ENCODE measurements around the gene TRPM5.

Gene TRPM5

DNA sequence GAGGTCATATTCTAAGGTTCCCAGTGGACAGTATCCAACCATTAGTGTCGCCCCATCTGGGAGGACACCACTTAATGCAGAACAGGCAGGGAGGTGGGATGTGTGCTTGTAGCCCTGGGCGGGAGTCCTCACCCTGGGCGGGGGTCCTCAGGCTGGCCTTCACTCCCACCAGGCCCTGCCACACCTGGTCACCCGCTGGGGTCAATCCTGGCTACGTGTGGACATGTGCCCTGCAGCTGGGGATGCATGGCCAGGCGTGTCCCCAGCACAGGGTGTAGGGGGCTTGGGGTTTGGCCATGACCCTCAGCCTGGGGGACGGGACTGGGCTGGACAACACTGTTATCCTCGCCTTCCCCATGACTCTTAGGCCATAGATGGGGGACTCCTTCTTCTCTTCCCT is 18.8 kb downstream of the TRPM5 start:
- DNase-seq (ENCODE audit: low read depth in 1 of 2, low spot score in 1 of 2), result no peak
- Histone ChIP-seq H3K27ac (replicated peaks) (no peak overlapping the region), H3K4me3 (replicated peaks; ENCODE audit: insufficient read depth, low read length) (no peak overlapping the region), H3K27me3 (ENCODE audit: insufficient read depth, poor library complexity, severe bottlenecking) (no peaks in the 10 kb centered on the region)
- no peak for TF ChIP-seq POLR2AphosphoS5 (IDR thresholded peaks at IDR 0.05; ENCODE audit: low read depth)
- TF ChIP-seq, protein P1, sequence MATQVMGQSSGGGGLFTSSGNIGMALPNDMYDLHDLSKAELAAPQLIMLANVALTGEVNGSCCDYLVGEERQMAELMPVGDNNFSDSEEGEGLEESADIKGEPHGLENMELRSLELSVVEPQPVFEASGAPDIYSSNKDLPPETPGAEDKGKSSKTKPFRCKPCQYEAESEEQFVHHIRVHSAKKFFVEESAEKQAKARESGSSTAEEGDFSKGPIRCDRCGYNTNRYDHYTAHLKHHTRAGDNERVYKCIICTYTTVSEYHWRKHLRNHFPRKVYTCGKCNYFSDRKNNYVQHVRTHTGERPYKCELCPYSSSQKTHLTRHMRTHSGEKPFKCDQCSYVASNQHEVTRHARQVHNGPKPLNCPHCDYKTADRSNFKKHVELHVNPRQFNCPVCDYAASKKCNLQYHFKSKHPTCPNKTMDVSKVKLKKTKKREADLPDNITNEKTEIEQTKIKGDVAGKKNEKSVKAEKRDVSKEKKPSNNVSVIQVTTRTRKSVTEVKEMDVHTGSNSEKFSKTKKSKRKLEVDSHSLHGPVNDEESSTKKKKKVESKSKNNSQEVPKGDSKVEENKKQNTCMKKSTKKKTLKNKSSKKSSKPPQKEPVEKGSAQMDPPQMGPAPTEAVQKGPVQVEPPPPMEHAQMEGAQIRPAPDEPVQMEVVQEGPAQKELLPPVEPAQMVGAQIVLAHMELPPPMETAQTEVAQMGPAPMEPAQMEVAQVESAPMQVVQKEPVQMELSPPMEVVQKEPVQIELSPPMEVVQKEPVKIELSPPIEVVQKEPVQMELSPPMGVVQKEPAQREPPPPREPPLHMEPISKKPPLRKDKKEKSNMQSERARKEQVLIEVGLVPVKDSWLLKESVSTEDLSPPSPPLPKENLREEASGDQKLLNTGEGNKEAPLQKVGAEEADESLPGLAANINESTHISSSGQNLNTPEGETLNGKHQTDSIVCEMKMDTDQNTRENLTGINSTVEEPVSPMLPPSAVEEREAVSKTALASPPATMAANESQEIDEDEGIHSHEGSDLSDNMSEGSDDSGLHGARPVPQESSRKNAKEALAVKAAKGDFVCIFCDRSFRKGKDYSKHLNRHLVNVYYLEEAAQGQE (IDR thresholded peaks at IDR 0.05; ENCODE audit: insufficient replicate concordance, low read depth), result no peak
- TF ChIP-seq GABPA (IDR thresholded peaks at IDR 0.05; ENCODE audit: low read depth), result no peak
- no peak for TF ChIP-seq SPI1 (IDR thresholded peaks at IDR 0.05; ENCODE audit: borderline replicate concordance, low read depth)
- TF ChIP-seq CTCF (IDR thresholded peaks at IDR 0.05; ENCODE audit: insufficient read depth, low read length), result no peak

- H3K4me3 ChIP-seq (replicated peaks; ENCODE audit: insufficient read depth, low read length), result no peak overlapping the region
- no peaks in the 10 kb centered on the region for H3K27me3 ChIP-seq (ENCODE audit: insufficient read depth, poor library complexity, severe bottlenecking)
- no peak for TF ChIP-seq CTCF (IDR thresholded peaks at IDR 0.05; ENCODE audit: insufficient read depth, low read length)
- no peak for TF ChIP-seq SPI1 (IDR thresholded peaks at IDR 0.05; ENCODE audit: borderline replicate concordance, low read depth)
- TF ChIP-seq POLR2AphosphoS5 (IDR thresholded peaks at IDR 0.05; ENCODE audit: low read depth), result no peak
- TF ChIP-seq, protein P1 (IDR thresholded peaks at IDR 0.05; ENCODE audit: insufficient replicate concordance, low read depth), result no peak
- TF ChIP-seq GABPA (IDR thresholded peaks at IDR 0.05; ENCODE audit: low read depth), result no peak
- no peak overlapping the region for H3K27ac ChIP-seq (replicated peaks)
- peak; percentile 52 to 59 for DNase-seq (ENCODE audit: low read depth in 1 of 2, low spot score in 1 of 2)
Measured at GRCh38 chr11:2424811-2425495, 19.4 kb downstream of the TRPM5 start.

- Histone ChIP-seq H3K27me3 (ENCODE audit: insufficient read depth, poor library complexity, severe bottlenecking) (no peaks in the 10 kb centered on the region), H3K27ac (replicated peaks) (no peak overlapping the region)
- no peak for DNase-seq (ENCODE audit: low read depth in 1 of 2, low spot score in 1 of 2)
Measured at GRCh38 chr11:2423157-2424025, 20.9 kb downstream of the TRPM5 start.

More at GRCh38 chr11:2423157-2424025, 20.9 kb downstream of the TRPM5 start:
- H3K4me3 ChIP-seq (replicated peaks; ENCODE audit: insufficient read depth, low read length), result no peak overlapping the region
- TF ChIP-seq SPI1 (IDR thresholded peaks at IDR 0.05; ENCODE audit: borderline replicate concordance, low read depth) (no peak), GABPA (IDR thresholded peaks at IDR 0.05; ENCODE audit: low read depth) (no peak), CTCF (IDR thresholded peaks at IDR 0.05; ENCODE audit: insufficient read depth, low read length) (no peak), POLR2AphosphoS5 (IDR thresholded peaks at IDR 0.05; ENCODE audit: low read depth) (no peak)
- TF ChIP-seq, protein P1 (IDR thresholded peaks at IDR 0.05; ENCODE audit: insufficient replicate concordance, low read depth), result no peak

Data from HL-60 (cell line).